ENCODE measurements around the gene CCDC182.

The CCDC182 gene

GRCh38 chr17:57726213-57726790, 18.8 kb downstream of the CCDC182 start (continued):
- TF ChIP-seq, protein P1, sequence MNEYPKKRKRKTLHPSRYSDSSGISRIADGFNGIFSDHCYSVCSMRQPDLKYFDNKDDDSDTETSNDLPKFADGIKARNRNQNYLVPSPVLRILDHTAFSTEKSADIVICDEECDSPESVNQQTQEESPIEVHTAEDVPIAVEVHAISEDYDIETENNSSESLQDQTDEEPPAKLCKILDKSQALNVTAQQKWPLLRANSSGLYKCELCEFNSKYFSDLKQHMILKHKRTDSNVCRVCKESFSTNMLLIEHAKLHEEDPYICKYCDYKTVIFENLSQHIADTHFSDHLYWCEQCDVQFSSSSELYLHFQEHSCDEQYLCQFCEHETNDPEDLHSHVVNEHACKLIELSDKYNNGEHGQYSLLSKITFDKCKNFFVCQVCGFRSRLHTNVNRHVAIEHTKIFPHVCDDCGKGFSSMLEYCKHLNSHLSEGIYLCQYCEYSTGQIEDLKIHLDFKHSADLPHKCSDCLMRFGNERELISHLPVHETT (tag by site-specific recombination; IDR thresholded peaks at IDR 0.05) = no peak

DNA sequence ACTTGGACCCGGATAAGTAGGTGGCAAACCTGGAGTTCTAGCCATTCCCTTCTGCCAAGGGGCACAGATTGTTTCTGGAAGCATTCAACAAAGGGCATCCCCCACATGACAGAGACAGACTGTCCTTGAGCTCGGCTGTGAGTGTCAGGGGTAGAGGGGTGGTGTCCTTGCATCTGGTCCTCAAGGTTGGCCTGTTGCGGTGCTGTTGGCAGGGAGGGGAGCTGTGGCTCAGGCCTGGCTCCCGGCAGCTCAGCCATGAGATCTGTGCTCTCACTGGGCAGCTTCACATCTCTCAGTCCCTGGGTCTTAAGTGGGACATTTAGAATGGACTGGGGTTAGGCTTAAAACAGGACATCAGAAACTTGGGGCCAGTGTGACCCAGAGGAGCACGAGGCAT, 20.4 kb downstream of the CCDC182 start:
- H3K27ac ChIP-seq (ENCODE audit: extremely low read depth, low read depth, low read length) = no peak overlapping the region
- H3K9me3 ChIP-seq (ENCODE audit: control insufficient read depth, insufficient read depth, low read depth, low read length) = no peaks in the 10 kb centered on the region
- no peak for TF ChIP-seq ZBTB49 (tag by site-specific recombination; IDR thresholded peaks at IDR 0.05; ENCODE audit: low read depth)
- TF ChIP-seq, protein P2, sequence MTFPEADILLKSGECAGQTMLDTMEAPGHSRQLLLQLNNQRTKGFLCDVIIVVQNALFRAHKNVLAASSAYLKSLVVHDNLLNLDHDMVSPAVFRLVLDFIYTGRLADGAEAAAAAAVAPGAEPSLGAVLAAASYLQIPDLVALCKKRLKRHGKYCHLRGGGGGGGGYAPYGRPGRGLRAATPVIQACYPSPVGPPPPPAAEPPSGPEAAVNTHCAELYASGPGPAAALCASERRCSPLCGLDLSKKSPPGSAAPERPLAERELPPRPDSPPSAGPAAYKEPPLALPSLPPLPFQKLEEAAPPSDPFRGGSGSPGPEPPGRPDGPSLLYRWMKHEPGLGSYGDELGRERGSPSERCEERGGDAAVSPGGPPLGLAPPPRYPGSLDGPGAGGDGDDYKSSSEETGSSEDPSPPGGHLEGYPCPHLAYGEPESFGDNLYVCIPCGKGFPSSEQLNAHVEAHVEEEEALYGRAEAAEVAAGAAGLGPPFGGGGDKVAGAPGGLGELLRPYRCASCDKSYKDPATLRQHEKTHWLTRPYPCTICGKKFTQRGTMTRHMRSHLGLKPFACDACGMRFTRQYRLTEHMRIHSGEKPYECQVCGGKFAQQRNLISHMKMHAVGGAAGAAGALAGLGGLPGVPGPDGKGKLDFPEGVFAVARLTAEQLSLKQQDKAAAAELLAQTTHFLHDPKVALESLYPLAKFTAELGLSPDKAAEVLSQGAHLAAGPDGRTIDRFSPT (tag by site-specific recombination; IDR thresholded peaks at IDR 0.05) = no peak
- no peak for TF ChIP-seq ZNF768 (tag by site-specific recombination; IDR thresholded peaks at IDR 0.05)
- no peak for TF ChIP-seq ZNF660 (tag by site-specific recombination; IDR thresholded peaks at IDR 0.05)
- TF ChIP-seq ZNF518A (tag by site-specific recombination; conservative IDR thresholded peaks at IDR 0.05; ENCODE audit: low read depth) = no peak
- no peak for TF ChIP-seq ZNF366 (tag by site-specific recombination; conservative IDR thresholded peaks at IDR 0.05)
- TF ChIP-seq GLI4 (tag by site-specific recombination; IDR thresholded peaks at IDR 0.05) = no peak
- TF ChIP-seq ZNF791 (tag by site-specific recombination; IDR thresholded peaks at IDR 0.05) = no peak
- no peak for TF ChIP-seq ZNF513 (tag by site-specific recombination; IDR thresholded peaks at IDR 0.05)
- no peak for TF ChIP-seq ZNF223 (tag by site-specific recombination; IDR thresholded peaks at IDR 0.05)
- TF ChIP-seq BCL11B (tag by site-specific recombination; IDR thresholded peaks at IDR 0.05; ENCODE audit: low read depth) = no peak
- no peak for TF ChIP-seq REPIN1 (tag by site-specific recombination; IDR thresholded peaks at IDR 0.05; ENCODE audit: low read depth)
- no peak for TF ChIP-seq KLF16 (tag by site-specific recombination; IDR thresholded peaks at IDR 0.05)
- TF ChIP-seq ZNF654 (tag by site-specific recombination; IDR thresholded peaks at IDR 0.05; ENCODE audit: low read depth) = no peak
- no peak for TF ChIP-seq ZNF10 (tag by site-specific recombination; IDR thresholded peaks at IDR 0.05)
- no peak for TF ChIP-seq ZNF280C (tag by site-specific recombination; IDR thresholded peaks at IDR 0.05)
- no peak for TF ChIP-seq SALL2 (tag by site-specific recombination; IDR thresholded peaks at IDR 0.05; ENCODE audit: borderline replicate concordance)
- no peak for TF ChIP-seq ZNF175 (tag by site-specific recombination; IDR thresholded peaks at IDR 0.05)
- H3K36me3 ChIP-seq (ENCODE audit: control insufficient read depth in 2 of 2, insufficient read depth in 1 of 2, low read length in 2 of 2) = no peaks in the 10 kb centered on the region
- no peak overlapping the region for H3K4me3 ChIP-seq (ENCODE audit: low read depth, low read length)
- CTCF ChIA-PET = interaction anchor here (1.0 to 1.3 kb wide), 2 partner anchors 23 to 53 kb away, joined by 3 read pairs; no protein-coding TSS in a partner anchor
- no peaks in the 10 kb centered on the region for H3K4me1 ChIP-seq (ENCODE audit: control insufficient read depth, insufficient read depth, low read length)
- POLR2A ChIA-PET = interaction anchor here (0.6 kb wide), 1 partner anchor 410 kb away, joined by 4 read pairs; no protein-coding TSS in a partner anchor
